Transverse colon (tissue), 4 donors: ENCODE data around the gene GPC6. TPM values are rescaled to one million over a fixed set of nuclear protein-coding genes. Genes with fewer than 3 reads are reported as not detected.
"Not testable (repeated sequence)": the region's sequence is repeated elsewhere in the genome, so short reads cannot be mapped to it uniquely, and the experiment has no call there.

Experiments
- DNase-seq: peaks from one replicate; pipeline ENCODE4 v3.0.0-alpha.2; 2019
- H3K27ac ChIP-seq, 4 donors: fragments of 200-600 bp; sonication (generic); 2 replicates each; pipeline ENCODE4 v1.5.1; 2016 to 2018; ENCODE audit warnings: inconsistent platforms in 4 of 4
- H3K27me3 ChIP-seq: fragments of 200-600 bp; sonication (generic); 2 replicates; pipeline ENCODE4 v1.5.1; 2017; ENCODE audit warnings: inconsistent platforms
- H3K36me3 ChIP-seq, 4 donors: fragments of 200-600 bp; sonication (generic); 2 replicates each; pipeline ENCODE4 v1.5.1; 2017 to 2019; ENCODE audit warnings: inconsistent platforms in 4 of 4
- H3K4me1 ChIP-seq, 4 donors: fragments of 200-600 bp; sonication (generic); 2 replicates each; pipeline ENCODE4 v1.5.1; 2017 to 2020; ENCODE audit warnings: inconsistent platforms in 4 of 4
- H3K4me3 ChIP-seq, 4 donors: fragments of 200-600 bp; sonication (generic); 1 replicate in 1 of 4; 2 replicates in 3 of 4; pipeline versions ENCODE4 v1.5.1 to v1.6.1; 2017 to 2019; ENCODE audit warnings: inconsistent platforms in 4 of 4
- H3K9me3 ChIP-seq, 2 donors: fragments of 200-600 bp; sonication (generic); 2 replicates each; pipeline ENCODE4 v1.5.1; 2017 to 2019; ENCODE audit warnings: inconsistent platforms in 2 of 2
- CTCF ChIP-seq, 5 experiments: fragments of 200-600 bp in 3 of 5; fragments of 450-650 bp in 2 of 5; sonication (generic) in 3 of 5; IDR thresholded peaks; 1 replicate in 2 of 5; 2 replicates in 3 of 5; pipeline ENCODE4 v1.5.1; 2016 to 2017; ENCODE audit warnings: antibody characterized with exemption in 5 of 5, inconsistent platforms in 3 of 5, mild to moderate bottlenecking in 2 of 5, moderate library complexity in 1 of 5
- EP300 ChIP-seq: sonication (generic); formaldehyde crosslinking; IDR thresholded peaks from one replicate; pipeline ENCODE4 v1.6.1; 2017; ENCODE audit warnings: antibody characterized with exemption, low read depth
- POLR2A ChIP-seq: fragments of 450-650 bp; IDR thresholded peaks from one replicate; pipeline ENCODE4 v1.6.1; 2016; ENCODE audit warnings: antibody characterized with exemption, mild to moderate bottlenecking, moderate library complexity
- POLR2AphosphoS5 ChIP-seq, 3 donors: sonication (generic); formaldehyde crosslinking; IDR thresholded peaks; one replicate each; pipeline ENCODE4 v1.6.1; 2016; ENCODE audit warnings: antibody characterized with exemption in 3 of 3
- WGBS, 2 donors: methylation state at CpG; one replicate each; pipeline ENCODE4 v1.1.5; 2018; ENCODE audit warnings: low coverage in 1 of 2; 5-methylcytosine and 5-hydroxymethylcytosine counted together
- in situ Hi-C, 4 donors: fragments of 200-750 bp; cut with MboI; loops; one replicate each; pipeline versions ENCODE4 v1.15.0 to v1.15.1; 2017; ENCODE audit warnings: low sequenced_read_pairs in 3 of 4, low pct_ligation_motif_present in 1 of 4, low pct_unique_long_range_greater_than_20kb in 1 of 4
- intact Hi-C: fragments of 100-400 bp; cut with DNase I; formaldehyde crosslinking; loops from one replicate; pipeline ENCODE4 v1.15.1; 2023; ENCODE audit warnings: low total_unique reads
- total RNA-seq, 4 donors: library from RNA; depleted of rRNA; stranded (reverse); fragments of >200 nt; gene quantifications; one replicate each; pipeline ENCODE4 v1.1.0, GENCODE V29; 2016

GPC6 gene
- total RNA-seq, 4 donors from 2014 or later = 0.75 to 5.7 (median 4.0) TPM

- DNase-seq = no peak
- in situ Hi-C loops (no loop called here), intact Hi-C loops (no loop called here)
- Histone ChIP-seq H3K4me3 (no peak overlapping the region), H3K27me3 (no peaks in the 10 kb centered on the region), H3K4me1 (no peaks in the 10 kb centered on the region), H3K36me3 (no peaks in the 10 kb centered on the region), H3K9me3 (no peaks in the 10 kb centered on the region), H3K27ac (no peak overlapping the region)
- 56 to 72% methylated on average over 5 to 8 of the region's 8 CpGs for WGBS, 2 donors
- TF ChIP-seq EP300 (no peak), POLR2A (no peak), CTCF (IDR thresholded peaks at IDR 0.05) (no peak), POLR2AphosphoS5 (IDR thresholded peaks at IDR 0.05) (no peak)
Observed at GRCh38 chr13:93476175-93476574, 249.6 kb downstream of the GPC6 start.

- TF ChIP-seq POLR2AphosphoS5 (IDR thresholded peaks at IDR 0.05) = no peak
- TF ChIP-seq POLR2A = no peak
- H3K27me3 ChIP-seq = no peaks in the 10 kb centered on the region
- no peaks in the 10 kb centered on the region for H3K9me3 ChIP-seq
- H3K27ac ChIP-seq = no peak overlapping the region
- H3K4me3 ChIP-seq = no peak overlapping the region
- no peaks in the 10 kb centered on the region for H3K36me3 ChIP-seq
- no peaks in the 10 kb centered on the region for H3K4me1 ChIP-seq
- intact Hi-C loops = no loop called here
- in situ Hi-C loops = no loop called here
- DNase-seq = no peak
Observed at GRCh38 chr13:93477238-93477637, 250.6 kb downstream of the GPC6 start.

- in situ Hi-C loops (no loop called here), intact Hi-C loops (no loop called here)
- H3K27ac ChIP-seq = no peak overlapping the region
- TF ChIP-seq POLR2A = no peak
- TF ChIP-seq POLR2AphosphoS5 (IDR thresholded peaks at IDR 0.05) = no peak
- no peak for TF ChIP-seq EP300
- no peak for TF ChIP-seq CTCF (IDR thresholded peaks at IDR 0.05)
- no peaks in the 10 kb centered on the region for H3K27me3 ChIP-seq
- no peaks in the 10 kb centered on the region for H3K4me1 ChIP-seq
- no peak for DNase-seq
- no peaks in the 10 kb centered on the region for H3K36me3 ChIP-seq
- WGBS, 2 donors = 68 to 81% methylated on average over 3 to 4 of the region's 4 CpGs
- H3K9me3 ChIP-seq = no peaks in the 10 kb centered on the region
- no peak overlapping the region for H3K4me3 ChIP-seq
Observed at GRCh38 chr13:93480553-93481106, 254.0 kb downstream of the GPC6 start.

- H3K9me3 ChIP-seq, H3K4me1 ChIP-seq, intact Hi-C loops, in situ Hi-C loops, H3K27me3 ChIP-seq, H3K27ac ChIP-seq, H3K4me3 ChIP-seq, H3K36me3 ChIP-seq, DNase-seq: not testable (repeated sequence)
- WGBS, 2 donors = 80 to 97% methylated on average over 12 to 21 of the region's 21 CpGs
Observed at GRCh38 chr13:93496117-93496516, 269.5 kb downstream of the GPC6 start.

- intact Hi-C loops = no loop called here
- Histone ChIP-seq H3K9me3 (no peaks in the 10 kb centered on the region), H3K27me3 (no peaks in the 10 kb centered on the region), H3K36me3 (no peaks in the 10 kb centered on the region), H3K4me3 (no peak overlapping the region), H3K4me1 (peaks cover 0 to 3% (median 0%) of the 10 kb centered on the region in 4 donors), H3K27ac (no peak overlapping the region)
- TF ChIP-seq POLR2A = no peak
- no peak for TF ChIP-seq EP300
- TF ChIP-seq CTCF (IDR thresholded peaks at IDR 0.05) = no peak
- no peak for TF ChIP-seq POLR2AphosphoS5 (IDR thresholded peaks at IDR 0.05)
- 69 to 81% methylated on average over 8 of the region's 8 CpGs for WGBS, 2 donors
- in situ Hi-C loops = no loop called here
- no peak for DNase-seq
Observed at GRCh38 chr13:93496985-93497673, 270.5 kb downstream of the GPC6 start.
